H4 (cell line): ENCODE results near the gene ELOVL1. TPM values are rescaled to one million over a fixed set of nuclear protein-coding genes. Genes with fewer than 3 reads are reported as not detected.

Experiments used
- DNase-seq: peaks from one replicate; pipeline ENCODE4 v3.0.0-alpha.2; 2015; ENCODE audit warnings: low spot score
- total RNA-seq: library from RNA; depleted of rRNA; stranded (reverse); fragments of >200 nt; shearing (Covaris generic); gene quantifications from 2 replicates; pipeline ENCODE4 v1.2.3, GENCODE V29; 2014

Gene ELOVL1
- total RNA-seq, 1 experiment from 2014 or later = 138 TPM

GRCh38 chr1:43358121-43358745, 9.6 kb downstream of the ELOVL1 start:
- DNase-seq = peak; percentile 42

DNA sequence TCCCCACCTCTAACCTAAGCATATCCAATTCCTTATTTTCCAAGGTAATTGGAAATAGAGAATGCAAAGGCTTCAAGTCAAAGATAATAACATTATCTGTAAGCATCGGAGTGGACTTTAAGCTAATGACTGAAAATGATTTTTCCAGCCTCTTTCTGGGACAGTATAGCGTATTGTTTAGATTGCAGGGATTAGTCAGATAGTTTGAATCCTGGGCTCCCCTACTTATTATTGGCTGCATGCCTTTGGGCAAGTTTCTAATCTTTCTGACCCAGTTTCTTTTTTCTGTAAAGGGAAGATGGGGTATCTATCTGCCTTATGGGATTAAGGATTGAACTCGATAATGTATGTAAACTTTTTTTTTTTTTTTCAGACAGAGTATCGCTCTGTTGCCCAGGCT, 10.6 kb downstream of the ELOVL1 start:
- DNase-seq = no peak

- no peak for DNase-seq
Measured at GRCh38 chr1:43354936-43355335, 12.9 kb downstream of the ELOVL1 start.

GRCh38 chr1:43354471-43354870, 13.3 kb downstream of the ELOVL1 start:
- no peak for DNase-seq

DNA sequence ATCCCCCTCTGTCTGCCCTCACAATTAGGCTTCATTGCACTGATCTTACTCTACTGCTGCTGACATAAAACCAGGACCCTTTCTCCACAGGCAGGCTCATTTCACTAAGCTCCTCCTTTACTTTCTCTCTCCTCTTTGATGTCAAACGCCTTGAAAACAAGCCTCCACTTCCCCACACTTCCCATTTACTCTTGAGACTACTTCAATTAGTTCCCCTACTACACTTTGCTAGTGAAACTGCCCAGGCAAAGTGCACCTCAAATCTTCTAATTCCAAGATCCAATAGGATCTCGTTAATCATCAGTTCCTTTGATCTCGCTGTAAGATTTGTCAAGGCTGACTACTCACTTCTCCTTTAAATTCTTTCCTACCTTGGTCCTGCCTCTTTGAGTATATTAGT, 14.9 kb downstream of the ELOVL1 start:
- no peak for DNase-seq

GRCh38 chr1:43352351-43352705, 15.5 kb downstream of the ELOVL1 start:
- DNase-seq = no peak

DNA sequence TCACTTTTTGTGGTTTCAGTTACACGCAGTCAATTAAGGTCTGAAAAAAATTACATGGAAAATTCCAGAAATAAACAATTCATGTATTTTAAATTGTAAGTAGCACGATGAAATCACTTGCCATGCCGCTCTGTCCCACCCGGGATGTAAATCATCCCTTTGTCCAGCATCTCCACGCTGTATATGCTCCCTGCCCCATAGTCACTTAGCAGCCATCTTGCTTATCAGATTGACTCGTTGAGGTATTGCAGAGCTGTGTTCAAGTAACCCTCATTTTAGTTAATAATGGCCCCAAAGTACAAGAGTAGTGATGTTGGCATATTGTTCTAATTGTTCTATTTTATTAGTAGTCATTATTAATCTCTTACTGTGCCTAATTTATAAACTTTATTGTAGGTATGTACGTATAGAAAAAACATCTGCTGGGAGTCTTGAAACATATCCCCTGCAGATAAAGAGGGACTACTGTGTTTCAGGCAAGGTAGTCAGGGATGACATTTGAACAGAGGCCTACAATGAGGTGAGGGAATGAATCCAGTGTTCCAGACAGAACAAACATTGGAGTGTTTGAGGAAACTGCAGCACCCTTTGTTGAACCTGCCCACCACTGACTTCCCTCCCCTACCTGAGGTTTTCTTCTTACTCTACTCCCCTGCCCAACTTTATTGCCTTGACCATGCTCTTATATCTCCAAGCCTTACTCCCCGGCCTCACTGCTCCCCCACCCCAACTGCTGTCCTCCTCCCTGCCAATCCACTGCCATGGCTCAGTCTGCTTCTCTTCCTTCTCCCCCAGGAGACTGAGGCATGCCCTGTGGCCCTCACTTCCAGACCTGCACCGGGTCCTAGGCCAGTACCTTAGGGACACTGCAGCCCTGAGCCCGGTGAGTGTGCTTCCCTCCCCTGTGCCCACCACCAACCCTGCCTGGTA, 16.1 kb downstream of the ELOVL1 start:
- DNase-seq = no peak

GRCh38 chr1:43350976-43351375, 16.8 kb downstream of the ELOVL1 start:
- DNase-seq = no peak

- peak; percentile 77 for DNase-seq
Measured at GRCh38 chr1:43349594-43350306, 18.1 kb downstream of the ELOVL1 start.

- peak; percentile 83 for DNase-seq
Measured at GRCh38 chr1:43348809-43349593, 18.8 kb downstream of the ELOVL1 start.

- DNase-seq = no peak
Measured at GRCh38 chr1:43348343-43348808, 19.4 kb downstream of the ELOVL1 start.

GRCh38 chr1:43346636-43347035, 21.2 kb downstream of the ELOVL1 start:
- DNase-seq = no peak

GRCh38 chr1:43345120-43345519, 22.7 kb downstream of the ELOVL1 start:
- no peak for DNase-seq

DNA sequence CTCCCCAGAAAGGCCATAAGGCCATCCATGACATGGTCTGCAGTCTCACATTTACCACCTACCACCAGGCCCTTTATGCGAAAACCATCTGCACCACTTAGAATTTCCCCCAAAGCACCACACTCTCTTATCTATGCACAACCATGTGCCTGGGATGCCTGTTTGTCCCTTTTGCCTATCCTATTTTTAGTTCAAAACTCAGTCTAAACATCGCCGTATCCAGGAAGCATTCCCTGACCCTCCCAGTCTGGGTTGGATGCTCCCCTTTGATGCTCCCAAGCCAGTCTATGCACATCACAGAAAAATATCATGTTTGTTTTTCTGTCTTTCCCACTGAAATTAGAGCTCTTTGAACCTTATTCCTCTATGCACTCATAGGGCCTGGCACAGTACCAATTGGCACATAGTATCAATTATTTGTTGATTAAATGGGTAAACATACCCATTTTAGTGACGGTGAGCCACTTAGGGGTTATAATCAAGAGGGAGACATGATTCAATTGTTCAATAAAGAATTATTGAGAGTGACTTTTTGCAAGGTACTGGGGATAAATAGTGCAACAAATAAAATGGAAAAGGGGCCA, 23.5 kb downstream of the ELOVL1 start:
- no peak for DNase-seq

- DNase-seq = no peak
Measured at GRCh38 chr1:43340559-43340958, 27.3 kb downstream of the ELOVL1 start.

DNA sequence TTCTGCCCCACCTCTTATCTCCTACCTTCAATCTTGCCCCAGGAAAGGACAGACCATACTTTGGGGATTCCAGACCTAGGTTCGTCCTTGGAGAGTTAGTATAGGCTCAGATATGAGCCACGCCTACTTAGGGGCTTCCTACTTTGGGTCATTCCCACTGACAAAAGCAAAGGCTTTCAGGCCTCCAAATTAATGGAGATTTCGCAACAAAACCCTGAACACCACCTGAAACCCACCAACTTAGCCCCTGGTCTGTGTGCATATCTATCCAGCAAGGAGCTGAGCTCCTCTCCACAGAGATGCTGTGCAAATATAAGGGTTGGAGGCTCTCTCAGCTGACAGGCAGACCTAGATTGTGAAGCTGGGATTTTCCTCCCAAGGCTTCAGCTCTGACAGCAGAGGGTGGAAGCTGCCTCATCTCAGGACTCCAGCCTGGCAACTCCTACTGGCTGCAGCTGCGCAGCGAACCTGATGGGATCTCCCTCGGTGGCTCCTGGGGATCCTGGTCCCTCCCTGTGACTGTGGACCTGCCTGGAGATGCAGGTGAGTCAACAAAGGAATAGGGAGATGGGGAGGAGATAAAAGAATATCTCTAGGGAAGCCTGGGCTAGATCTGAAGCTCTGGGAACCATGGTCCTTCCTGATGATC, 28.1 kb downstream of the ELOVL1 start:
- no peak for DNase-seq

- no peak for DNase-seq
Measured at GRCh38 chr1:43338001-43338400, 29.8 kb downstream of the ELOVL1 start.

GRCh38 chr1:43337588-43337987, 30.2 kb downstream of the ELOVL1 start, which contains the start of gene MPL:
TSS of gene MPL (plus strand) at chr1:43337818. CDS start at chr1:43337849, 31 bp downstream.
- no peak for DNase-seq

GRCh38 chr1:43334453-43335205, 33.2 kb downstream of the ELOVL1 start:
- no peak for DNase-seq

DNA sequence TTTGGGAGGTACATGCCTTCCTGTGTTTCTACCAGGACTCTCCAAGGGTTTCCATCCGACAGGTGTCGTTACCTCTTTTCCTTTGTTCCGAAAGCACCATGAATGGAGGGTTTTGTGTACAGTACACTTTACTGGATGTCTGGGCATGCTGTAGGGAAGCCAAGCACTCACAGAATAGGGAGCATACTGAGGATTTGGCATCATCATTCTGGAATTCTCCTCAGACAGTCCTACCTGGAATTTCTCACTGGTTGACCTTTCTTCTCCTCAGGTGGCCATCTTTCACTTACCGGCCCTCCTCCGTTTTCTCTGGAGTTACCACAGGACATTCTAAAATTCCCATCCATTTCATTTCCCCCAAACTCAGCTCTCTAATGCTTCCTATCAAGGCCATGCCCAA, 36.1 kb downstream of the ELOVL1 start:
- DNase-seq = no peak
